ENCODE data around the gene GSTP1.
"Not testable (repeated sequence)": the region's sequence is repeated elsewhere in the genome, so short reads cannot be mapped to it uniquely, and the experiment has no call there.

GSTP1 gene

DNA sequence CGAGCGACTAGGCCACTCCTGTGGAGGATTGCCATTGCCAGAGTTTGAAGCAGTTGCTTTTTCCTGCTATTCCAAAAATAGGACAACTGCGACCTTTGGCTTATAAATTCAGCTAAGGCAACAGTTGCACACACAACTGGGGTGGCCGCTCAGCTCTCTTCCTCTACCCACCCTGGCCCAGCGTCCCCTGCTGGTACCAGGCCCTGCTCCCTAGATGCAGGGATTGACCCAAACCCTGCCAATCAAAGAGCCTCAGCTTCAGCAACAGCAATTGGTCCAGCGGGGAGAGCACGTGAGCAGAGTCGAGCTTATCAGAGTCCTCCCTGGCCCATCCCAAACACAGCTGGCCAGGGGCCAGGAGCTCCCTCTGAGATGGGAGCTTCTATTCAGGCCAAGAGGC is 38.3 kb upstream of the GSTP1 start:
- TF ChIP-seq, protein P1, sequence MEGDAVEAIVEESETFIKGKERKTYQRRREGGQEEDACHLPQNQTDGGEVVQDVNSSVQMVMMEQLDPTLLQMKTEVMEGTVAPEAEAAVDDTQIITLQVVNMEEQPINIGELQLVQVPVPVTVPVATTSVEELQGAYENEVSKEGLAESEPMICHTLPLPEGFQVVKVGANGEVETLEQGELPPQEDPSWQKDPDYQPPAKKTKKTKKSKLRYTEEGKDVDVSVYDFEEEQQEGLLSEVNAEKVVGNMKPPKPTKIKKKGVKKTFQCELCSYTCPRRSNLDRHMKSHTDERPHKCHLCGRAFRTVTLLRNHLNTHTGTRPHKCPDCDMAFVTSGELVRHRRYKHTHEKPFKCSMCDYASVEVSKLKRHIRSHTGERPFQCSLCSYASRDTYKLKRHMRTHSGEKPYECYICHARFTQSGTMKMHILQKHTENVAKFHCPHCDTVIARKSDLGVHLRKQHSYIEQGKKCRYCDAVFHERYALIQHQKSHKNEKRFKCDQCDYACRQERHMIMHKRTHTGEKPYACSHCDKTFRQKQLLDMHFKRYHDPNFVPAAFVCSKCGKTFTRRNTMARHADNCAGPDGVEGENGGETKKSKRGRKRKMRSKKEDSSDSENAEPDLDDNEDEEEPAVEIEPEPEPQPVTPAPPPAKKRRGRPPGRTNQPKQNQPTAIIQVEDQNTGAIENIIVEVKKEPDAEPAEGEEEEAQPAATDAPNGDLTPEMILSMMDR (IDR thresholded peaks at IDR 0.05; ENCODE audit: insufficient read depth, low read length, poor library complexity, severe bottlenecking) = no peak
- Histone ChIP-seq H3K4me3 (replicated peaks; ENCODE audit: low read depth, low read length) (no peak overlapping the region), H3K27me3 (replicated peaks; ENCODE audit: control insufficient read depth, insufficient read depth, low read length) (peaks cover 1% of the 10 kb centered on the region; the same call in 1 of the 2 replicates), H3K36me3 (ENCODE audit: control insufficient read depth, insufficient read depth, low read length) (no peaks in the 10 kb centered on the region)
- DNase-seq (ENCODE audit: extremely low read depth, insufficient read length) = no peak

DNA sequence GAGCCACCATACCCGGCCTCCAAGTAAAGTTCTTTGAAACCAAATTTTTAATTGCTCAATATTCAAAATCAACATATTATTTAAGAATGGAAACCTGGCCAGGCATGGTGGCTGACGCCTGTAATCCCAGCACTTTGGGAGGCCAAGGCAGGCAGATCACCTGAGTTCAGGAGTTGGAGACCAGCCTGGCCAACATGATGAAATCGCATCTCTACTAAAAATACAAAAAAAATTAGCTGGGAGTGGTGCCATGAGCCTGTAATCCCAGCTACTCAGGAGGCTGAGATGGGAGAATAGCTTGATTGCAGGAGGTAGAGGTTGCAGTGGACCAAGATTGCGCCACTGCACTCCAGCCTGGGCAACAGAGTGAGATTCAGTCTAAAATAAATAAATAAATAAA is 35.5 kb upstream of the GSTP1 start:
- not testable (repeated sequence) for H3K4me3 ChIP-seq (replicated peaks; ENCODE audit: low read depth, low read length); H3K36me3 ChIP-seq (ENCODE audit: control insufficient read depth, insufficient read depth, low read length); H3K27me3 ChIP-seq (replicated peaks; ENCODE audit: control insufficient read depth, insufficient read depth, low read length); DNase-seq (ENCODE audit: extremely low read depth, insufficient read length)

GRCh38 chr11:67548555-67549110 is 35.0 kb upstream of the GSTP1 start:
- DNase-seq (ENCODE audit: extremely low read depth, insufficient read length) = no peak
- no peaks in the 10 kb centered on the region for H3K36me3 ChIP-seq (ENCODE audit: control insufficient read depth, insufficient read depth, low read length)
- TF ChIP-seq, protein P1 (IDR thresholded peaks at IDR 0.05; ENCODE audit: insufficient read depth, low read length, poor library complexity, severe bottlenecking) = no peak
- no peak overlapping the region for H3K4me3 ChIP-seq (replicated peaks; ENCODE audit: low read depth, low read length)
- peaks cover 1% of the 10 kb centered on the region; the same call in 1 of the 2 replicates for H3K27me3 ChIP-seq (replicated peaks; ENCODE audit: control insufficient read depth, insufficient read depth, low read length)

GRCh38 chr11:67551127-67551526 is 32.5 kb upstream of the GSTP1 start:
- DNase-seq (ENCODE audit: extremely low read depth, insufficient read length) = no peak
- Histone ChIP-seq H3K4me3 (replicated peaks; ENCODE audit: low read depth, low read length) (no peak overlapping the region), H3K27me3 (replicated peaks; ENCODE audit: control insufficient read depth, insufficient read depth, low read length) (peaks cover 1% of the 10 kb centered on the region; the same call in 1 of the 2 replicates), H3K36me3 (ENCODE audit: control insufficient read depth, insufficient read depth, low read length) (no peaks in the 10 kb centered on the region)
- TF ChIP-seq, protein P1 (IDR thresholded peaks at IDR 0.05; ENCODE audit: insufficient read depth, low read length, poor library complexity, severe bottlenecking) = no peak

DNA sequence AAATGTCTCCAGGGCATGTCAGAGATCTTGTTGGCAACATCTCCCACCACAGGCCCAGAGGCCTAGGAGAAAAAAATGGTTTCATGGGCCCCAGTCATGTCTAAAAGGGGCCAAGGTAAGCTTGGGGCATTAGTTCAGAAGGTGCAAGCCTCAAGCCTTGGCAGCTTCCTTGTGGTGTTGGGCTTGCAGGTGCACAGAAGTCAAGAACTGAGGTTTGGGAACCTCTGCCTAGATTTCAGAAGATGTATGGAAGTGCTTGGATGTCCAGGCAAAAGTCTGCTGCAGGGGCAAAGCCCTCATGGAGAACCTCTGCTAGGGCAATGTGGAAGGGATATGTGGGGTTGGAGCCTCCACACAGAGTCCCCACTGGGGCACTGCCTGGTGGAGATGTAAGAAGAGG is 31.9 kb upstream of the GSTP1 start:
- not testable (repeated sequence) for H3K36me3 ChIP-seq (ENCODE audit: control insufficient read depth, insufficient read depth, low read length); H3K27me3 ChIP-seq (replicated peaks; ENCODE audit: control insufficient read depth, insufficient read depth, low read length); DNase-seq (ENCODE audit: extremely low read depth, insufficient read length); H3K4me3 ChIP-seq (replicated peaks; ENCODE audit: low read depth, low read length)

- H3K36me3 ChIP-seq (ENCODE audit: control insufficient read depth, insufficient read depth, low read length) = no peaks in the 10 kb centered on the region
- H3K27me3 ChIP-seq (replicated peaks; ENCODE audit: control insufficient read depth, insufficient read depth, low read length) = no peaks in the 10 kb centered on the region
- no peak for DNase-seq (ENCODE audit: extremely low read depth, insufficient read length)
- TF ChIP-seq, protein P1 (IDR thresholded peaks at IDR 0.05; ENCODE audit: insufficient read depth, low read length, poor library complexity, severe bottlenecking) = no peak
- H3K4me3 ChIP-seq (replicated peaks; ENCODE audit: low read depth, low read length) = no peak overlapping the region
Observed at GRCh38 chr11:67556244-67556643, 27.4 kb upstream of the GSTP1 start.

All from GM06990 (cell line).